Tibial artery (tissue), 4 donors: Measurements from ENCODE around the gene THADA.

Experiments used
- DNase-seq, 2 donors: peaks; one replicate each; pipeline ENCODE4 v3.0.0-alpha.2; 2019
- H3K27ac ChIP-seq, 2 donors: fragments of 200-600 bp; sonication (generic) in 1 of 2; 1 replicate in 1 of 2; 2 replicates in 1 of 2; pipeline ENCODE4 v1.5.1; 2018 to 2019; ENCODE audit warnings: mild to moderate bottlenecking in 1 of 2
- H3K27me3 ChIP-seq, 2 donors: fragments of 200-600 bp; sonication (generic) in 1 of 2; one replicate each; pipeline versions ENCODE4 v1.5.1 to v1.6.0; 2016 to 2019
- H3K36me3 ChIP-seq, 3 donors: fragments of 200-600 bp; sonication (generic) in 2 of 3; one replicate each; pipeline ENCODE4 v1.5.1; 2016 to 2019; ENCODE audit warnings: mild to moderate bottlenecking in 2 of 3
- H3K4me1 ChIP-seq, 4 donors: fragments of 200-600 bp; sonication (generic) in 2 of 4; 1 replicate in 3 of 4; 2 replicates in 1 of 4; pipeline ENCODE4 v1.5.1; 2016 to 2019
- H3K4me3 ChIP-seq, 2 donors: fragments of 200-600 bp; sonication (generic) in 1 of 2; 1 replicate in 1 of 2; 2 replicates in 1 of 2; pipeline ENCODE4 v1.5.1; 2018 to 2019; ENCODE audit warnings: mild to moderate bottlenecking in 2 of 2
- H3K9me3 ChIP-seq, 3 donors: fragments of 200-600 bp; sonication (generic) in 1 of 3; one replicate each; pipeline ENCODE4 v1.5.1; 2016 to 2019
- CTCF ChIP-seq, 2 experiments: fragments of 200-600 bp in 1 of 2; fragments of 450-650 bp in 1 of 2; IDR thresholded peaks; one replicate each; pipeline ENCODE4 v1.5.1; 2017 to 2019; ENCODE audit warnings: antibody characterized with exemption in 2 of 2, mild to moderate bottlenecking in 1 of 2, moderate library complexity in 1 of 2
- intact Hi-C: fragments of 100-400 bp; cut with DNase I; formaldehyde crosslinking; loops from one replicate; pipeline ENCODE4 v1.15.0; 2023; ENCODE audit warnings: low total_unique reads

Gene THADA

DNA sequence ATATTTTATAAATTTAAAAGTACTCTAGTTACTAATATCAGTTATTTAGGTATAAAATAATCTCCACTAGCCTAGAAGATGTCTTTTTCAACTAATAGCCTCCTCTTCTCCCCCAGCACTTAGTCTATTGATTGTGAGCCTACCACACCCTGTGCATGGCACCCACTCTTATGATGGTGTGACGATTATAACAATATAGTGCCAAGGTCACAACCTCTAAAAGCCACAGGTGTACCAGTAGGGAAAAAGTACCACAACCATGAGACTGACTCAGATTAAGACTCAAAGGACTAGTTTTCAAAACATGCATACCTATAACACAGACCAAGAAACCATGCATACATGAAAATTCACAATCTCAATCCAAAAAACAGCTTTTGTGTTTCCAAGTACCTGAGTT lies 27.6 kb downstream of the THADA start:
- Histone ChIP-seq H3K4me3 (no peak overlapping the region), H3K9me3 (no peaks in the 10 kb centered on the region), H3K27me3 (no peaks in the 10 kb centered on the region), H3K27ac (no peak overlapping the region), H3K36me3 (peaks cover 43 to 76% (median 66%) of the 10 kb centered on the region in 3 donors), H3K4me1 (no peaks in the 10 kb centered on the region)
- DNase-seq = no peak
- intact Hi-C loops = no loop called here
- no peak for TF ChIP-seq CTCF (IDR thresholded peaks at IDR 0.05)

DNA sequence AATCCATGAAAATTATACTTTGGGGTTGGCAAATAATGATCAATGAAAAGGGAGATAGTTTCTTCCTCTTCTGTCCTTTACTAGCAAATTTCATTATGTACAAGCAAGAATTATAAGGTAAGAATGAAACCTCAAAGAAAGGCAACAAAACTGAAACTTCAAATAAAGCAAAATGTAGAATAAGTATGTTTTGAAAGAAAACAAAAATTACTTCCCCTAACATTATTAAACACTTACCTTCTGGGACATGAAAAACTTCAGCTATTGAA lies 29.4 kb downstream of the THADA start:
- Histone ChIP-seq H3K4me1 (no peaks in the 10 kb centered on the region), H3K27ac (no peak overlapping the region), H3K36me3 (peaks cover 28 to 72% (median 57%) of the 10 kb centered on the region in 3 donors), H3K4me3 (no peak overlapping the region), H3K27me3 (no peaks in the 10 kb centered on the region), H3K9me3 (no peaks in the 10 kb centered on the region)
- intact Hi-C loops = no loop called here
- no peak for DNase-seq
- TF ChIP-seq CTCF (IDR thresholded peaks at IDR 0.05) = no peak

DNA sequence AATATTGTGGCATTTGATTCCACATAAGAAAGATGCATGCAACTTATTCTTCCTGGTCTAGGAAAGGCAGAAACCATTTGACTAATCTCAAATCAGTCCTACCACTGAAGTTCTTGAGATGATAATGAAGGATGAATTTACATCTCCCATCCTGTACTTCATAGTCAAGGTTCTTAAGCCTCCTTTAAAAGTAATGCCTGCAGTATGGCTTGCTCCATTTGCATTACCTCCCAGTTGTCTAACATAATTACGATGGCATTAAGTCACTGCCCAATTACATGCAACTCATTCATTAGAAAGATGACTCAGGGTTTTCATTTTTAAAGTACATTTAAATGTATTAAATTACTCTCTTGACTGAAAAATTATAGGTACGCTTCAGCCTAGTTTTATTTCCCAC lies 32.2 kb downstream of the THADA start:
- H3K4me3 ChIP-seq = no peak overlapping the region
- no peaks in the 10 kb centered on the region for H3K4me1 ChIP-seq
- H3K27me3 ChIP-seq = no peaks in the 10 kb centered on the region
- no peak overlapping the region for H3K27ac ChIP-seq
- no peak for TF ChIP-seq CTCF (IDR thresholded peaks at IDR 0.05)
- intact Hi-C loops = no loop called here
- peaks cover 15 to 58% (median 49%) of the 10 kb centered on the region in 3 donors for H3K36me3 ChIP-seq
- no peaks in the 10 kb centered on the region for H3K9me3 ChIP-seq
- DNase-seq = no peak

DNA sequence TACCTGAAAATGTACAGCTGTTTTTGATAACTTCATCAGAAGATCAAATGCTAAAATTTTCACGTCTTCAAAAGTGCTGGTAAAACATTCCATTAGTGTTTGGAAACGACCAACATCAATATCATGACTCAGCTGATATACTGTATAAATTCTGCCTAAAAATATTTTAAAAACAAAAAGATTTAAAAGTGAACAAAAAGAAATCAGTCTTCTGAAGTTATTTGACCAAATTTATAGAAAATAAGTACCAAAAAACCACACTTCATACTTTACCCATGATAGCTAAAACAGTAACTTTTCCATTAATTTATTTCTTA lies 35.6 kb downstream of the THADA start:
- DNase-seq = no peak
- TF ChIP-seq CTCF (IDR thresholded peaks at IDR 0.05) = no peak
- H3K27me3 ChIP-seq = no peaks in the 10 kb centered on the region
- no peak overlapping the region for H3K27ac ChIP-seq
- intact Hi-C loops = no loop called here
- no peaks in the 10 kb centered on the region for H3K9me3 ChIP-seq
- no peaks in the 10 kb centered on the region for H3K4me1 ChIP-seq
- no peak overlapping the region for H3K4me3 ChIP-seq
- peaks cover 37 to 72% (median 71%) of the 10 kb centered on the region in 3 donors for H3K36me3 ChIP-seq

DNA sequence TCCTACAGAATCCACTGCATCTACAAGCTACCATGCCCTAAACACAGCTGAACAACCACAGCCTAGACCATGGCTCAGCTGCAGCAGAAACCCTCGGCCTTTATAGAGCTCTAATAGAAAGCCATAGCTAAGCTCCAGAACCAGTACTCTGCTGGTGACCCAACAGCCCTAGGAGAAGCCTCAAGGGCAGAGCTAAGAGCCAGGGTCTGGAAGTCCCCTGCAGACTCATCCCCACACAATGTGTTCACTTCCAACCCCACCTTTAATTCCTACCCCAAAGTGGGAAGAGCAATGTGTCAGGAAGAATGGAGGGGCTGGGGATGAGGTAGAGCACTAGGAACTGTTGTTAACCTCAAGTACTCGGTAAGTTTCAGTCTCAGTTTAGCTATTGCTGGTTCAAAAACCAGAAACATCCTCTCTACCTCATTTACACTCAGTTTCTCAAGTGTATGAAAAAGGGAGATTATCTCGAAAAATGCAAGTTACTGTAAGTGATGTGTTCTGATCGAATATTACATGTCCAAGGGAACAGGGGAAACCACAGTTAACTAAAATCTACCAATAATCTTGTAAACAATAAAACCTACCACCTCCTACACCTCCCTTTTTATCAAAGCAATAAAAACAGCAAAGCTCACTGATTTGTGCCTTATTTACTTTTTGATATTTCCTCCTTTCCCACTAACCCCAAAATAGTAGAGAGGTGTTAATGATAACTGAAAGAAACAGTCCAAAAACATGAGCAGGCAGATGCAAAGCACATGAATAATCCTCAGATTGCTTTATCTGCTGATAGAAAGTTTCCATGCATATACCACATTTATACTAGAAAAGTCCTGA lies 36.2 kb downstream of the THADA start:
- TF ChIP-seq CTCF (IDR thresholded peaks at IDR 0.05) = no peak
- intact Hi-C loops = no loop called here
- Histone ChIP-seq H3K27ac (no peak overlapping the region), H3K4me3 (no peak overlapping the region), H3K4me1 (no peaks in the 10 kb centered on the region), H3K36me3 (peaks cover 37 to 70% (median 69%) of the 10 kb centered on the region in 3 donors), H3K27me3 (no peaks in the 10 kb centered on the region), H3K9me3 (no peaks in the 10 kb centered on the region)
- no peak for DNase-seq

DNA sequence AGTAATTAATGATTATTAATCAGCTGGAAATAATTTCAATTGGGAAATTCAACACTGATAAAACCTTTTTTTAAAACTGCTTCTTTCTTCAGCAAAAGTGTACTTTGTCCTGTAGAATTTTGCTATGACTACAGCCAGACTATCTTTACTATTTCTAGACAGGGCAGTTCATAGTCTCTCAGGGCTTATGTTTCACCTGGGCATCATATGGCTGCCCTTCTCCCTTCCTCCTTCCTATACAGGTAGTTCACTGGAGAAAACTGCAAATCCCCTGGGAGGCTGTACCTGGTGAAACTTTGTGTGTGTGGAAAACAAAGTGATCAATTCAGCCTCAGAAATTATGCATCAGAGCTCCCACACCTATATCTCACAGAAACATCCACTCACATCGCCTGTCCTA lies 38.6 kb downstream of the THADA start:
- H3K27ac ChIP-seq = no peak overlapping the region
- H3K9me3 ChIP-seq = no peaks in the 10 kb centered on the region
- H3K36me3 ChIP-seq = peaks cover 39 to 76% (median 52%) of the 10 kb centered on the region in 3 donors
- H3K27me3 ChIP-seq = no peaks in the 10 kb centered on the region
- TF ChIP-seq CTCF (IDR thresholded peaks at IDR 0.05) = no peak
- intact Hi-C loops = no loop called here
- no peak overlapping the region for H3K4me3 ChIP-seq
- DNase-seq = no peak
- H3K4me1 ChIP-seq = no peaks in the 10 kb centered on the region
